Measurements from ENCODE around the gene CLHC1.

Gene CLHC1

GRCh38 chr2:55152475-55153412 is 79.3 kb downstream of the CLHC1 start:
- in situ Hi-C loops (cut with HindIII; ENCODE audit: low sequenced_read_pairs): no loop called here
- DNase-seq (ENCODE audit: low read depth): no peak
- H3K4me3 ChIP-seq (ENCODE audit: low read depth, low read length): no peak overlapping the region
- TF ChIP-seq, protein P1, sequence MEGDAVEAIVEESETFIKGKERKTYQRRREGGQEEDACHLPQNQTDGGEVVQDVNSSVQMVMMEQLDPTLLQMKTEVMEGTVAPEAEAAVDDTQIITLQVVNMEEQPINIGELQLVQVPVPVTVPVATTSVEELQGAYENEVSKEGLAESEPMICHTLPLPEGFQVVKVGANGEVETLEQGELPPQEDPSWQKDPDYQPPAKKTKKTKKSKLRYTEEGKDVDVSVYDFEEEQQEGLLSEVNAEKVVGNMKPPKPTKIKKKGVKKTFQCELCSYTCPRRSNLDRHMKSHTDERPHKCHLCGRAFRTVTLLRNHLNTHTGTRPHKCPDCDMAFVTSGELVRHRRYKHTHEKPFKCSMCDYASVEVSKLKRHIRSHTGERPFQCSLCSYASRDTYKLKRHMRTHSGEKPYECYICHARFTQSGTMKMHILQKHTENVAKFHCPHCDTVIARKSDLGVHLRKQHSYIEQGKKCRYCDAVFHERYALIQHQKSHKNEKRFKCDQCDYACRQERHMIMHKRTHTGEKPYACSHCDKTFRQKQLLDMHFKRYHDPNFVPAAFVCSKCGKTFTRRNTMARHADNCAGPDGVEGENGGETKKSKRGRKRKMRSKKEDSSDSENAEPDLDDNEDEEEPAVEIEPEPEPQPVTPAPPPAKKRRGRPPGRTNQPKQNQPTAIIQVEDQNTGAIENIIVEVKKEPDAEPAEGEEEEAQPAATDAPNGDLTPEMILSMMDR (IDR thresholded peaks at IDR 0.05; ENCODE audit: low read depth, low read length, missing control alignments): no peak

DNA sequence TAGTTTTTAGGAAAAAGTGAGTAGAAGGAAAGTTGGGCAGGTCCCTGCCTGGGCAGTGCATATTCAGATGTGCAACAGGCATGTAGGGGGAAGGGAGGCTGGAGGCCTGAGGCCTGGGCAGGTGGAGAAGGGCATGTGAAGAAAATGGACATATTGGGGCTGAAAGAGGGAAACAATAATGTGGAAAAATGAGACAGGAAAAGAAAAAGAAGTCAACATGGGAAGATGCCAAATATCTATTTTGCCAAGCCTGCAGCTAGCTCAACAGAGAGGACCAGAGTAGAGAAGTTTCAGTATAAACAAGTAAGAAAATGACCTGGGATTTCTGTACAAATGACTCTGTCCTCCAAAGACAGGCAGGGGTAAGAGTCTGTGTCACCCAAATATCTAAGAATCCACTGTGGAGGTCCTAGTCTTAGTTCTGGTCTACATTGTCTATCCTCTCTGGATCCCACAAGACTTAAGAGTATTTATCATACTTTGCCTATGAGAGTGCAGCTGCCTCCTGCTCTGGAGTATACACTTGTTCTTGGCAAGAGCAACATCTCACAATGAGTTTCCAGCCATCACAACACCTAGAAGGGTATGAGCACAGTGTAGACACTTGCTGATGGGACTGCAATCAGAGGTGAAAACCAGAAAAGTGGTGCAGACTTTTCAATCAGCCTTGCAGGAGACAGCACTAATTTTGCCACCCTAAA is 80.2 kb downstream of the CLHC1 start:
- TF ChIP-seq, protein P1 (IDR thresholded peaks at IDR 0.05; ENCODE audit: low read depth, low read length, missing control alignments): no peak
- no peak for DNase-seq (ENCODE audit: low read depth)
- H3K4me3 ChIP-seq (ENCODE audit: low read depth, low read length): no peak overlapping the region
- in situ Hi-C loops (cut with HindIII; ENCODE audit: low sequenced_read_pairs): no loop called here

GRCh38 chr2:55150834-55151233 is 81.3 kb downstream of the CLHC1 start:
- in situ Hi-C loops (cut with HindIII; ENCODE audit: low sequenced_read_pairs): no loop called here
- no peak overlapping the region for H3K4me3 ChIP-seq (ENCODE audit: low read depth, low read length)
- TF ChIP-seq, protein P1 (IDR thresholded peaks at IDR 0.05; ENCODE audit: low read depth, low read length, missing control alignments): no peak
- no peak for DNase-seq (ENCODE audit: low read depth)

DNA sequence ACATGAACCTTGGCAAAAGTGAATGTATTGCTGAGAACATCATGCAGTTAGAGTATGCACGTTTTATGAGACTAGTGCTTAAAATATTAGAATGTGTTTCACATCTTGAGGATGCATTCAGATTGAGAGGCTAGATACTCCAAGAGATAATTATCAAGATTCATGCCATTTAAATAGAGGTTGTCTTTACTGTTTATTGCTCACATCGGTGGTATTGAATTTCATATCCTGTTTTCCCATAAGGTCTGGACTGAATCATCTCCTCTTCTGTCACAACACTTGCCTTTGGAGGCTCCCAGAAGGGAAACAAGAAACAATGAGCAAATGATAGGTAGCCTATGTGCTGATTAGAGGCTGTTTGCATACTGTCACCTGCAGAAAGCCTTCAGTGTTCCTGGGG is 83.8 kb downstream of the CLHC1 start:
- DNase-seq (ENCODE audit: low read depth): no peak
- in situ Hi-C loops (cut with HindIII; ENCODE audit: low sequenced_read_pairs): no loop called here
- TF ChIP-seq, protein P1 (IDR thresholded peaks at IDR 0.05; ENCODE audit: low read depth, low read length, missing control alignments): no peak
- no peak overlapping the region for H3K4me3 ChIP-seq (ENCODE audit: low read depth, low read length)

GRCh38 chr2:55147531-55147930 is 84.6 kb downstream of the CLHC1 start:
- TF ChIP-seq, protein P1 (IDR thresholded peaks at IDR 0.05; ENCODE audit: low read depth, low read length, missing control alignments): no peak
- no peak overlapping the region for H3K4me3 ChIP-seq (ENCODE audit: low read depth, low read length)
- no peak for DNase-seq (ENCODE audit: low read depth)
- in situ Hi-C loops (cut with HindIII; ENCODE audit: low sequenced_read_pairs): no loop called here

DNA sequence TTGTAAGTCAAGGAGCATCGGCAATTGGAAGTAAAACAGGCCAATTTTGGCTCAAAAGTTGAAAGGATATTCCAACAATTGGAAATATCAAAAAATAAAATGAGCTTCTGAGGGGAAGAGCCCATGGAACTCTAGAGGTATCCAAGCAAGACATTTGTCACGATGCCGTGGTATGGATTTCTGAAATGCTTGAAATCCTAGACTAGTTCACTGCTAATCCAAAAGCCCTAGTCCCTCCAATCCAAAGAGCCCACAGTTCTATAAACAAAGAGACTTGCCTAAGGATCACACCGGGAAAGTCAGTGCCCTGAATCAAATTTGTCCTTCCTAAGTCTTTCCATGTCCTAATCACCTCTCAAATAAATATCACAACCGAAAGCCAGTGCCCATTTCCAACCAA is 85.1 kb downstream of the CLHC1 start:
- TF ChIP-seq, protein P1 (IDR thresholded peaks at IDR 0.05; ENCODE audit: low read depth, low read length, missing control alignments): no peak
- DNase-seq (ENCODE audit: low read depth): no peak
- in situ Hi-C loops (cut with HindIII; ENCODE audit: low sequenced_read_pairs): no loop called here
- H3K4me3 ChIP-seq (ENCODE audit: low read depth, low read length): no peak overlapping the region
